Measurements from ENCODE around the gene TANGO2. TPM values are rescaled to one million over a fixed set of nuclear protein-coding genes. Genes with fewer than 3 reads are reported as not detected.
A peak's percentile ranks its signal among the peaks of the same experiment; 100 is the strongest.

Gene TANGO2
- total and polyA plus RNA-seq, 9 of the 15 experiments (the other 6 are each of a cell fraction or from before 2014, with no cell fraction given) = 15.5 to 94.9 (median 70.1) TPM

- TF ChIP-seq THRB (CRISPR knock-in tag; conservative IDR thresholded peaks at IDR 0.05) (no peak; the same call in 1 of the 2 replicates), JUND (IDR thresholded peaks at IDR 0.05; ENCODE audit: borderline replicate concordance, low read depth, low read length) (no peak), JUND (tag; IDR thresholded peaks at IDR 0.05; ENCODE audit: borderline replicate concordance, low read depth, low read length) (no peak), MLLT1 (IDR thresholded peaks at IDR 0.05) (peak in 1 of 2 experiments; percentile 73; a peak in 1 of 4 replicates), ARID3B (CRISPR knock-in tag; IDR thresholded peaks at IDR 0.05; ENCODE audit: borderline replicate concordance) (no peak), FOXK2 (conservative IDR thresholded peaks at IDR 0.05 in 1 of 2, IDR thresholded peaks at IDR 0.05 in 1 of 2; ENCODE audit: low read depth in 2 of 2) (peak in 1 of 2 experiments; percentile 32; a peak in 1 of 4 replicates), CSDE1 (IDR thresholded peaks at IDR 0.05) (peak in 1 of 2 experiments; percentile 48; a peak in 1 of 4 replicates), ZNF277 (CRISPR knock-in tag; IDR thresholded peaks at IDR 0.05; ENCODE audit: borderline replicate concordance) (no peak), GATAD2A (IDR thresholded peaks at IDR 0.05) (no peak), ATF1 (CRISPR knock-in tag; IDR thresholded peaks at IDR 0.05) (no peak), ATF1 (tag; IDR thresholded peaks at IDR 0.05) (no peak), SRSF9 (IDR thresholded peaks at IDR 0.05; ENCODE audit: borderline replicate concordance, low read depth, low read length) (no peak), GMEB1 (CRISPR knock-in tag; IDR thresholded peaks at IDR 0.05) (no peak), EWSR1 (IDR thresholded peaks at IDR 0.05; ENCODE audit: borderline replicate concordance, low read depth, partially characterized antibody) (no peak), ZFP1 (CRISPR knock-in tag; IDR thresholded peaks at IDR 0.05) (no peak), LARP7 (IDR thresholded peaks at IDR 0.05) (no peak), U2AF2 (optimal IDR thresholded peaks at IDR 0.05; ENCODE audit: low read depth, low read length) (no peak), TAF15 (IDR thresholded peaks at IDR 0.05; ENCODE audit: low read depth, low read length) (no peak), TAF9B (IDR thresholded peaks at IDR 0.05; ENCODE audit: partially characterized antibody) (no peak), PCBP1 (IDR thresholded peaks at IDR 0.05; ENCODE audit: low read depth, low read length, poor library complexity, severe bottlenecking) (no peak), ZNF134 (CRISPR knock-in tag; conservative IDR thresholded peaks at IDR 0.05) (no peak), CBX3 (IDR thresholded peaks at IDR 0.05; ENCODE audit: borderline replicate concordance in 1 of 2, low read length in 2 of 2) (peak; percentile 77 to 92), NCOA4 (IDR thresholded peaks at IDR 0.05; ENCODE audit: partially characterized antibody) (peak; percentile 55)
Observed at GRCh38 chr22:20003304-20003703, 17.6 kb upstream of the TANGO2 start (continued).

Measured in K562 (cell line).